Neural progenitor cell (in vitro differentiated cells): ENCODE data around the gene SAMD4B. TPM values are rescaled to one million over a fixed set of nuclear protein-coding genes. Genes with fewer than 3 reads are reported as not detected.

Source experiments
- DNase-seq: peaks from one replicate; pipeline ENCODE4 v3.0.0-alpha.2; 2016; ENCODE audit warnings: low spot score
- H2AFZ ChIP-seq: fragments of 200-600 bp; sonication (generic); replicated peaks from 2 replicates; pipeline ENCODE4 v1.6.1; 2016; ENCODE audit warnings: antibody characterized with exemption
- H3F3A ChIP-seq: fragments of 200-600 bp; sonication (generic); 2 replicates; pipeline ENCODE4 v1.6.1; 2016; ENCODE audit warnings: antibody characterized with exemption, low read depth
- H3K27ac ChIP-seq: fragments of 200-600 bp; sonication (generic); 2 replicates; pipeline ENCODE4 v1.5.1; 2016; ENCODE audit warnings: mild to moderate bottlenecking
- H3K27me3 ChIP-seq: fragments of 200-600 bp; sonication (generic); 2 replicates; pipeline ENCODE4 v1.6.1; 2016; ENCODE audit warnings: mild to moderate bottlenecking, moderate library complexity
- H3K36me3 ChIP-seq: fragments of 200-600 bp; sonication (generic); 2 replicates; pipeline ENCODE4 v1.5.1; 2016
- H3K4me1 ChIP-seq: fragments of 200-600 bp; sonication (generic); 2 replicates; pipeline ENCODE4 v1.6.1; 2016; ENCODE audit warnings: mixed run types
- H3K4me2 ChIP-seq: fragments of 200-600 bp; sonication (generic); 2 replicates; pipeline ENCODE4 v1.6.1; 2016
- H3K4me3 ChIP-seq: fragments of 200-600 bp; sonication (generic); 2 replicates; pipeline ENCODE4 v1.5.1; 2016
- H3K79me2 ChIP-seq: fragments of 200-600 bp; sonication (generic); 2 replicates; pipeline ENCODE4 v1.6.1; 2016; ENCODE audit warnings: low read depth
- H3K9ac ChIP-seq: fragments of 200-600 bp; sonication (generic); 2 replicates; pipeline ENCODE4 v1.6.1; 2016
- H3K9me3 ChIP-seq: fragments of 200-600 bp; sonication (generic); 2 replicates; pipeline ENCODE4 v1.5.1; 2016; ENCODE audit warnings: low read depth
- H4K20me1 ChIP-seq: fragments of 200-600 bp; sonication (generic); 2 replicates; pipeline ENCODE4 v1.6.1; 2016; ENCODE audit warnings: low read depth
- H3K27ac Mint-ChIP-seq: 3 replicates; pipeline ENCODE4 v1.8.0; 2021; ENCODE audit warnings: mixed read lengths
- H3K27me3 Mint-ChIP-seq: 2 replicates; pipeline ENCODE4 v1.8.0; 2022; ENCODE audit warnings: low read depth, mild to moderate bottlenecking, inconsistent platforms, moderate library complexity, mixed read lengths; ENCODE audit not compliant: insufficient read depth
- H3K36me3 Mint-ChIP-seq: 3 replicates; pipeline ENCODE4 v1.8.0; 2021; ENCODE audit warnings: mixed read lengths
- H3K4me1 Mint-ChIP-seq: 3 replicates; pipeline ENCODE4 v1.8.0; 2021; ENCODE audit warnings: mixed read lengths
- H3K4me3 Mint-ChIP-seq: 3 replicates; pipeline ENCODE4 v1.8.0; 2021; ENCODE audit warnings: mild to moderate bottlenecking, moderate library complexity, mixed read lengths
- H3K9me3 Mint-ChIP-seq: 3 replicates; pipeline ENCODE4 v1.8.0; 2020; ENCODE audit warnings: mixed read lengths
- CTCF ChIP-seq: fragments of 200-600 bp; sonication (generic); IDR thresholded peaks from 2 replicates; pipeline ENCODE4 v1.5.1; 2017; ENCODE audit warnings: antibody characterized with exemption, mild to moderate bottlenecking
- EZH2 ChIP-seq: fragments of 200-600 bp; sonication (generic); IDR thresholded peaks from 2 replicates; pipeline ENCODE4 v1.6.1; 2017; ENCODE audit warnings: antibody characterized with exemption, mild to moderate bottlenecking, moderate library complexity
- EZH2phosphoT487 ChIP-seq: fragments of 200-600 bp; sonication (generic); IDR thresholded peaks from 2 replicates; pipeline ENCODE4 v1.6.1; 2017; ENCODE audit warnings: antibody characterized with exemption
- microRNA-seq: library from miRNA; unstranded; fragments of <30 nt; microRNA quantifications from one replicate; pipeline ENCODE4, GENCODE V29; 2016
- small RNA-seq: library from RNA; depleted of rRNA; stranded (forward); fragments of <200 nt; gene quantifications from one replicate; pipeline ENCODE3, GENCODE V24; 2015
- total RNA-seq: library from RNA; depleted of rRNA; stranded (reverse); fragments of >200 nt; gene quantifications from 2 replicates; pipeline ENCODE4 v1.2.3, GENCODE V29; 2015; ENCODE audit warnings: low replicate concordance

Gene SAMD4B
- total RNA-seq, 1 donor from 2014 or later = 32.8 TPM

GRCh38 chr19:39433480-39434079 lies 91.4 kb downstream of the SAMD4B start:
- Histone ChIP-seq H2AFZ (no peak overlapping the region), H4K20me1 (peaks cover 26% of the 10 kb centered on the region), H3K27ac (no peak overlapping the region), H3K36me3 (peaks cover 16% of the 10 kb centered on the region), H3K27me3 (no peaks in the 10 kb centered on the region), H3F3A (peaks cover 74% of the 10 kb centered on the region), H3K4me2 (no peak overlapping the region), H3K9me3 (no peaks in the 10 kb centered on the region), H3K79me2 (peaks cover 31% of the 10 kb centered on the region), H3K9ac (no peak overlapping the region), H3K4me3 (no peak overlapping the region), H3K4me1 (peaks cover 24% of the 10 kb centered on the region)
- peaks cover 30% of the 10 kb centered on the region for H3K4me1 Mint-ChIP-seq
- H3K27me3 Mint-ChIP-seq = peaks cover 2% of the 10 kb centered on the region
- H3K4me3 Mint-ChIP-seq = peak overlapping the region; percentile 75
- peaks cover 17% of the 10 kb centered on the region for H3K36me3 Mint-ChIP-seq
- no peaks in the 10 kb centered on the region for H3K9me3 Mint-ChIP-seq
- no peak overlapping the region for H3K27ac Mint-ChIP-seq
- DNase-seq = no peak
- no peak for TF ChIP-seq EZH2phosphoT487
- no peak for TF ChIP-seq CTCF
- TF ChIP-seq EZH2 = no peak

- Mint-ChIP-seq H3K36me3 (peaks cover 17% of the 10 kb centered on the region), H3K27ac (no peak overlapping the region), H3K4me1 (peaks cover 24% of the 10 kb centered on the region), H3K4me3 (peak overlapping the region; percentile 100), H3K9me3 (no peaks in the 10 kb centered on the region), H3K27me3 (peaks cover 2% of the 10 kb centered on the region)
- H4K20me1 ChIP-seq = peaks cover 26% of the 10 kb centered on the region
- H3K4me2 ChIP-seq = peak overlapping the region; percentile 98
- H3K4me1 ChIP-seq = peaks cover 17% of the 10 kb centered on the region
- H3K4me3 ChIP-seq = peak overlapping the region; percentile 100
- H3K36me3 ChIP-seq = peaks cover 16% of the 10 kb centered on the region
- DNase-seq = no peak
- H3K9ac ChIP-seq = peak overlapping the region; percentile 99
- H3K79me2 ChIP-seq = peaks cover 31% of the 10 kb centered on the region
- no peaks in the 10 kb centered on the region for H3K9me3 ChIP-seq
- H3K27ac ChIP-seq = no peak overlapping the region
- H3K27me3 ChIP-seq = no peaks in the 10 kb centered on the region
- no peak overlapping the region for H2AFZ ChIP-seq
- peaks cover 66% of the 10 kb centered on the region for H3F3A ChIP-seq
- TF ChIP-seq EZH2 = no peak
- TF ChIP-seq EZH2phosphoT487 = no peak
- no peak for TF ChIP-seq CTCF
Measured at GRCh38 chr19:39434123-39435076, 92.2 kb downstream of the SAMD4B start.

Small RNA genes lying within 50 kb of the gene (microRNA-seq; reads per million reads assigned to microRNA genes)
- not detected for gene MIR4530

Small RNA genes lying within 50 kb of the gene (small RNA-seq; reads per million reads assigned to genes)
- not detected for gene AC011445.2
- gene MIR4530 = not detected
- gene RN7SL566P = not detected

Other genes with a start within 250 kb of the SAMD4B start
- 9.7 and 34.3 TPM in 2 replicates for gene PAK4, start 216.6 kb upstream of the SAMD4B start, total RNA-seq
- gene NCCRP1, start 145.5 kb upstream of the SAMD4B start, total RNA-seq = 1.0 and 1.9 TPM in 2 replicates
- not detected in 2 replicates for gene SYCN, start 138.2 kb upstream of the SAMD4B start, total RNA-seq
- not detected in 2 replicates for gene IFNL3, start 97.4 kb upstream of the SAMD4B start, total RNA-seq
- gene IFNL4, start 93.6 kb upstream of the SAMD4B start, total RNA-seq = not detected in 2 replicates
- gene IFNL2, start 74.0 kb upstream of the SAMD4B start, total RNA-seq = not detected in 2 replicates
- gene IFNL1, start 46.0 kb upstream of the SAMD4B start, total RNA-seq = not detected in 2 replicates
- 0.17 and 4.3 TPM in 2 replicates for gene LRFN1, start 21.6 kb upstream of the SAMD4B start, total RNA-seq
- 0.43 TPM in 1 of 2 replicates, not detected in the other for gene GMFG, start 6.4 kb upstream of the SAMD4B start, total RNA-seq
- gene PAF1, start 48.7 kb downstream of the SAMD4B start, total RNA-seq = 15.6 and 29.1 TPM in 2 replicates
- gene MED29, start 49.0 kb downstream of the SAMD4B start, total RNA-seq = 27.0 and 28.2 TPM in 2 replicates
- gene ZFP36, start 64.4 kb downstream of the SAMD4B start, total RNA-seq = 1.2 TPM in 1 of 2 replicates, not detected in the other
- gene PLEKHG2, start 70.2 kb downstream of the SAMD4B start, total RNA-seq = 10.7 and 46.9 TPM in 2 replicates
- gene RPS16, start 93.5 kb downstream of the SAMD4B start, total RNA-seq = 94.8 and 268 TPM in 2 replicates
- 48.5 and 84.3 TPM in 2 replicates for gene SUPT5H, start 103.2 kb downstream of the SAMD4B start, total RNA-seq
- 39.9 and 79.3 TPM in 2 replicates for gene TIMM50, start 138.4 kb downstream of the SAMD4B start, total RNA-seq
- gene DLL3, start 156.5 kb downstream of the SAMD4B start, total RNA-seq = 0.37 and 2.8 TPM in 2 replicates
- 0.73 and 6.2 TPM in 2 replicates for gene SELENOV, start 172.7 kb downstream of the SAMD4B start, total RNA-seq
- gene EID2B, start 190.4 kb downstream of the SAMD4B start, total RNA-seq = 10.1 and 11.1 TPM in 2 replicates
- 20.0 and 23.5 TPM in 2 replicates for gene EID2, start 197.7 kb downstream of the SAMD4B start, total RNA-seq